H9 (cell line): ENCODE data around the gene MRPL28. TPM values are rescaled to one million over a fixed set of nuclear protein-coding genes. Genes with fewer than 3 reads are reported as not detected.

Experiments
- DNase-seq: peaks from one replicate; pipeline ENCODE4 v3.0.0-alpha.2; 2017
- H2AFZ ChIP-seq: one replicate; pipeline ENCODE4 v1.6.1; 2013; ENCODE audit warnings: mild to moderate bottlenecking, low read length, control low read depth, moderate library complexity
- H2AK5ac ChIP-seq: 2 replicates; pipeline ENCODE4 v1.6.1; 2013; ENCODE audit warnings: low read length, control low read depth, mixed read lengths; ENCODE audit not compliant: insufficient read length
- H2BK120ac ChIP-seq: one replicate; pipeline ENCODE4 v1.6.1; 2013; ENCODE audit warnings: low read depth, mild to moderate bottlenecking, low read length, control low read depth, inconsistent platforms; ENCODE audit not compliant: poor library complexity, severe bottlenecking
- H2BK12ac ChIP-seq: 2 replicates; pipeline ENCODE4 v1.6.1; 2013; ENCODE audit warnings: low read length, control low read depth, mixed read lengths, low read depth; ENCODE audit not compliant: insufficient read length
- H2BK15ac ChIP-seq: 2 replicates; pipeline ENCODE4 v1.6.1; 2013; ENCODE audit warnings: low read depth, low read length, control low read depth
- H2BK20ac ChIP-seq: one replicate; pipeline ENCODE4 v1.6.1; 2013; ENCODE audit warnings: low read depth, mild to moderate bottlenecking, low read length, control low read depth, inconsistent platforms; ENCODE audit not compliant: poor library complexity, severe bottlenecking
- H2BK5ac ChIP-seq: 2 replicates; pipeline ENCODE4 v1.6.1; 2013; ENCODE audit warnings: low read length, control low read depth, mixed read lengths; ENCODE audit not compliant: insufficient read length
- H3K14ac ChIP-seq: 2 replicates; pipeline ENCODE4 v1.6.1; 2013; ENCODE audit warnings: low read length, control low read depth; ENCODE audit not compliant: insufficient read depth
- H3K18ac ChIP-seq: 2 replicates; pipeline ENCODE4 v1.6.1; 2013; ENCODE audit warnings: low read depth, mild to moderate bottlenecking, mixed read lengths, low read length, control low read depth; ENCODE audit not compliant: insufficient read length
- H3K23ac ChIP-seq: 2 replicates; pipeline ENCODE4 v1.6.1; 2013; ENCODE audit warnings: low read length, control low read depth, mixed read lengths, low read depth; ENCODE audit not compliant: insufficient read length
- H3K23me2 ChIP-seq: 2 replicates; pipeline ENCODE4 v1.6.1; 2013; ENCODE audit warnings: low read depth, mild to moderate bottlenecking, mixed read lengths, low read length, control low read depth; ENCODE audit not compliant: insufficient read length, poor library complexity, severe bottlenecking
- H3K27ac ChIP-seq: 2 replicates; pipeline ENCODE4 v1.5.1; 2013; ENCODE audit warnings: low read length, control low read depth, mixed read lengths, low read depth; ENCODE audit not compliant: insufficient read length
- H3K27me3 ChIP-seq: 2 replicates; pipeline ENCODE4 v1.6.1; 2013; ENCODE audit warnings: low read length, control low read depth, inconsistent platforms; ENCODE audit not compliant: insufficient read depth
- H3K4ac ChIP-seq: 2 replicates; pipeline ENCODE4 v1.6.1; 2013; ENCODE audit warnings: low read depth, mild to moderate bottlenecking, control low read depth, inconsistent platforms, low read length, moderate library complexity
- H3K4me1 ChIP-seq: 2 replicates; pipeline ENCODE4 v1.6.1; 2013; ENCODE audit warnings: low read length, control low read depth, inconsistent platforms; ENCODE audit not compliant: insufficient read depth
- H3K4me2 ChIP-seq: 2 replicates; pipeline ENCODE4 v1.6.1; 2013; ENCODE audit warnings: low read length, control low read depth, mixed read lengths; ENCODE audit not compliant: insufficient read length, insufficient read depth
- H3K56ac ChIP-seq: 2 replicates; pipeline ENCODE4 v1.6.1; 2013; ENCODE audit warnings: low read depth, mild to moderate bottlenecking, mixed read lengths, low read length, control low read depth; ENCODE audit not compliant: insufficient read length
- H3K79me1 ChIP-seq: 2 replicates; pipeline ENCODE4 v1.6.1; 2013; ENCODE audit warnings: low read depth, mild to moderate bottlenecking, moderate library complexity, low read length, control low read depth, inconsistent platforms; ENCODE audit not compliant: insufficient read depth, poor library complexity, severe bottlenecking
- H3K79me2 ChIP-seq: 2 replicates; pipeline ENCODE4 v1.6.1; 2013; ENCODE audit warnings: low read length, control low read depth, inconsistent platforms; ENCODE audit not compliant: insufficient read depth
- H3K9ac ChIP-seq: 2 replicates; pipeline ENCODE4 v1.6.1; 2013; ENCODE audit warnings: low read length, control low read depth, mixed read lengths; ENCODE audit not compliant: insufficient read length; ENCODE audit errors: extremely low read depth
- H3K9me3 ChIP-seq: one replicate; pipeline ENCODE4 v1.6.1; 2013; ENCODE audit warnings: low read depth, low read length, inconsistent platforms; ENCODE audit not compliant: control insufficient read depth
- H3T11ph ChIP-seq: one replicate; pipeline ENCODE4 v1.6.1; 2013; ENCODE audit warnings: mild to moderate bottlenecking, low read length, control low read depth, inconsistent platforms
- H4K20me1 ChIP-seq: one replicate; pipeline ENCODE4 v1.6.1; 2013; ENCODE audit not compliant: control insufficient read depth, insufficient read length, insufficient read depth
- H4K5ac ChIP-seq: 2 replicates; pipeline ENCODE4 v1.6.1; 2013; ENCODE audit warnings: low read depth, mild to moderate bottlenecking, mixed read lengths, low read length, control low read depth; ENCODE audit not compliant: insufficient read length
- H4K8ac ChIP-seq: replicated peaks from 2 replicates; pipeline ENCODE4 v1.6.1; 2013; ENCODE audit warnings: low read length, control low read depth, mixed read lengths, low read depth; ENCODE audit not compliant: insufficient read length
- H4K91ac ChIP-seq: 2 replicates; pipeline ENCODE4 v1.6.1; 2013; ENCODE audit warnings: low read depth, mild to moderate bottlenecking, moderate library complexity, mixed read lengths, low read length, control low read depth; ENCODE audit not compliant: insufficient read length
- H3K27ac Mint-ChIP-seq, 3 experiments: 2 replicates in 2 of 3; 3 replicates in 1 of 3; pipeline ENCODE4 v1.8.0; 2020 to 2021; ENCODE audit warnings: mixed read lengths in 3 of 3, mild to moderate bottlenecking in 1 of 3, moderate library complexity in 1 of 3
- H3K27me3 Mint-ChIP-seq: 2 replicates; pipeline ENCODE4 v1.8.0; 2021; ENCODE audit warnings: low read depth, mild to moderate bottlenecking, moderate library complexity, mixed read lengths
- H3K36me3 Mint-ChIP-seq, 3 experiments: 2 replicates in 2 of 3; 3 replicates in 1 of 3; pipeline ENCODE4 v1.8.0; 2020 to 2021; ENCODE audit warnings: low read depth in 3 of 3, mixed read lengths in 3 of 3; ENCODE audit not compliant: insufficient read depth in 1 of 3
- H3K4me1 Mint-ChIP-seq, 2 experiments: 2 replicates each; pipeline ENCODE4 v1.8.0; 2020; ENCODE audit warnings: mixed read lengths in 2 of 2
- H3K4me3 Mint-ChIP-seq, 2 experiments: 2 replicates in 1 of 2; 3 replicates in 1 of 2; pipeline ENCODE4 v1.8.0; 2020 to 2021; ENCODE audit warnings: mild to moderate bottlenecking in 2 of 2, mixed read lengths in 2 of 2, moderate library complexity in 1 of 2
- H3K9me3 Mint-ChIP-seq, 2 experiments: 2 replicates in 1 of 2; 3 replicates in 1 of 2; pipeline ENCODE4 v1.8.0; 2020; ENCODE audit warnings: mild to moderate bottlenecking in 2 of 2, mixed read lengths in 2 of 2, moderate library complexity in 1 of 2
- CTCF ChIP-seq: fragments of 200-600 bp; sonication (generic); conservative IDR thresholded peaks from 3 replicates; pipeline ENCODE4 v1.8.0; 2021; ENCODE audit warnings: antibody characterized with exemption, mild to moderate bottlenecking
- WGBS: extraction: QIAGEN DNeasy Blood & Tissue Kit; methylation state at CpG from one replicate; pipeline ENCODE4 v1.1.7; 2013; ENCODE audit warnings: missing lambda C conversion rate, low lambda C conversion rate, mixed read lengths; ENCODE audit not compliant: insufficient read length; ENCODE audit errors: extremely low coverage; 5-methylcytosine and 5-hydroxymethylcytosine counted together
- total RNA-seq: library from RNA; stranded (reverse); gene quantifications from 2 replicates; pipeline ENCODE4 v1.2.1, GENCODE V29; 2021

MRPL28 gene
- total RNA-seq, 1 experiment from 2014 or later = 154 TPM

- Mint-ChIP-seq H3K27ac (no peak overlapping the region), H3K27me3 (peaks cover 9% of the 10 kb centered on the region), H3K4me3 (no peak overlapping the region; a peak in 1 of 5 replicates), H3K4me1 (peaks cover 4 to 12% of the 10 kb centered on the region in 2 experiments; a peak in 3 of 4 replicates), H3K9me3 (no peaks in the 10 kb centered on the region), H3K36me3 (peaks cover 0 to 5% (median 0%) of the 10 kb centered on the region in 3 experiments; a peak in 2 of 7 replicates)
- H3K14ac ChIP-seq = no peak overlapping the region
- no peak overlapping the region for H3T11ph ChIP-seq
- no peak overlapping the region for H2AFZ ChIP-seq
- WGBS = no CpG with 5 or more reads among the region's 30 CpGs
- H3K27ac ChIP-seq = no peak overlapping the region
- H4K8ac ChIP-seq = no peak overlapping the region
- no peak overlapping the region for H2BK5ac ChIP-seq
- no peak overlapping the region for H2AK5ac ChIP-seq
- no peak overlapping the region for H3K56ac ChIP-seq
- H3K27me3 ChIP-seq = no peaks in the 10 kb centered on the region
- no peaks in the 10 kb centered on the region for H3K79me2 ChIP-seq
- H3K18ac ChIP-seq = no peak overlapping the region
- H3K4ac ChIP-seq = no peak overlapping the region
- no peak overlapping the region for H2BK15ac ChIP-seq
- no peak for DNase-seq
- no peaks in the 10 kb centered on the region for H4K20me1 ChIP-seq
- no peaks in the 10 kb centered on the region for H3K4me1 ChIP-seq
- no peak overlapping the region for H4K5ac ChIP-seq
- no peak overlapping the region for H2BK20ac ChIP-seq
- H3K9me3 ChIP-seq = no peaks in the 10 kb centered on the region
- H3K23ac ChIP-seq = no peak overlapping the region
- no peak for TF ChIP-seq CTCF
- no peaks in the 10 kb centered on the region for H3K79me1 ChIP-seq
- H4K91ac ChIP-seq = no peak overlapping the region
- H3K9ac ChIP-seq = no peak overlapping the region
- no peaks in the 10 kb centered on the region for H3K23me2 ChIP-seq
- H3K4me2 ChIP-seq = no peak overlapping the region
- H2BK12ac ChIP-seq = no peak overlapping the region
- no peak overlapping the region for H2BK120ac ChIP-seq
These were observed 8.9 kb downstream of the MRPL28 start for GRCh38 chr16:361341-361871.
